HG03342 (cell line): ENCODE data around the gene TOPBP1.
A peak's percentile ranks its signal among the peaks of the same experiment; 100 is the strongest.

Experiments used
- ATAC-seq: cut with Tn5 transposase; IDR thresholded peaks from one replicate; pipeline ENCODE4 v1.9.1; 2021; ENCODE audit warnings: mild to moderate bottlenecking, moderate library complexity; ENCODE audit not compliant: unreplicated experiment

TOPBP1 gene

GRCh38 chr3:133611534-133611933 is 50.2 kb downstream of the TOPBP1 start:
- ATAC-seq: no peak

GRCh38 chr3:133610031-133610430 is 51.7 kb downstream of the TOPBP1 start:
- ATAC-seq: no peak

GRCh38 chr3:133608388-133608787 is 53.4 kb downstream of the TOPBP1 start:
- no peak for ATAC-seq

GRCh38 chr3:133607816-133608215 is 53.9 kb downstream of the TOPBP1 start:
- no peak for ATAC-seq

GRCh38 chr3:133606902-133607301 is 54.8 kb downstream of the TOPBP1 start:
- ATAC-seq: no peak

GRCh38 chr3:133606342-133606741 is 55.4 kb downstream of the TOPBP1 start:
- ATAC-seq: no peak

- ATAC-seq: no peak
These were observed 61.1 kb downstream of the TOPBP1 start for GRCh38 chr3:133600572-133601081.

GRCh38 chr3:133599280-133599679 is 62.5 kb downstream of the TOPBP1 start:
- no peak for ATAC-seq

GRCh38 chr3:133598405-133598804 is 63.3 kb downstream of the TOPBP1 start:
- ATAC-seq: no peak

- no peak for ATAC-seq
These were observed 66.4 kb downstream of the TOPBP1 start for GRCh38 chr3:133595341-133595740.

- no peak for ATAC-seq
These were observed 68.5 kb downstream of the TOPBP1 start for GRCh38 chr3:133593243-133593642.

- ATAC-seq: no peak
These were observed 68.9 kb downstream of the TOPBP1 start for GRCh38 chr3:133592843-133593242.

- ATAC-seq: no peak
These were observed 70.4 kb downstream of the TOPBP1 start for GRCh38 chr3:133591271-133591742.

- no peak for ATAC-seq
These were observed 72.2 kb downstream of the TOPBP1 start for GRCh38 chr3:133589503-133589902.

- no peak for ATAC-seq
These were observed 72.8 kb downstream of the TOPBP1 start for GRCh38 chr3:133588784-133589465.

GRCh38 chr3:133588035-133588434 is 73.7 kb downstream of the TOPBP1 start:
- ATAC-seq: no peak

- ATAC-seq: no peak
These were observed 78.3 kb downstream of the TOPBP1 start for GRCh38 chr3:133583396-133583795.

GRCh38 chr3:133578548-133579191 is 83.1 kb downstream of the TOPBP1 start:
- no peak for ATAC-seq

GRCh38 chr3:133576169-133576568 is 85.6 kb downstream of the TOPBP1 start:
- ATAC-seq: no peak

- ATAC-seq: no peak
These were observed 86.7 kb downstream of the TOPBP1 start for GRCh38 chr3:133575086-133575485.

GRCh38 chr3:133574260-133574881 is 87.4 kb downstream of the TOPBP1 start:
- peak; percentile 28 for ATAC-seq
